ENCODE data around the gene CENPO. TPM values are rescaled to one million over a fixed set of nuclear protein-coding genes. Genes with fewer than 3 reads are reported as not detected.

Gene CENPO
- total RNA-seq, 2 experiments from 2014 or later: 53.6 to 59.2 TPM

GRCh38 chr2:24826773-24827145, 33.5 kb downstream of the CENPO start:
- intact Hi-C loops (cut with micrococcal nuclease; ENCODE audit: unreplicated experiment): loop anchor here (1.0 to 5.0 kb wide), 4 partner anchors 213 to 416 kb away; partner anchors contain the start of gene NCOA1
- ChIA-PET CTCF (ENCODE audit: unreplicated experiment) (interaction anchor here (1.6 kb wide), 1 partner anchor 303 kb away, joined by 3 read pairs; no protein-coding TSS in a partner anchor), POLR2A (interaction anchor here (0.6 to 0.7 kb wide), 2 partner anchors 16 to 372 kb away, joined by 3 read pairs; no protein-coding TSS in a partner anchor)
- Histone ChIP-seq H2AFZ (ENCODE audit: low read length) (no peak overlapping the region), H3K4me3 (ENCODE audit: low read depth, low read length, poor library complexity, severe bottlenecking) (no peak overlapping the region), H4K20me1 (ENCODE audit: insufficient read depth, low read length) (no peaks in the 10 kb centered on the region), H3K79me2 (ENCODE audit: insufficient read depth, low read depth, low read length) (no peaks in the 10 kb centered on the region), H3K4me2 (ENCODE audit: low read length) (peak overlapping the region; percentile 31; the same call in 1 of the 2 replicates), H3K9me2 (ENCODE audit: insufficient read depth, low read length) (no peaks in the 10 kb centered on the region), H3K36me3 (ENCODE audit: insufficient read depth, low read length) (peaks cover 67% of the 10 kb centered on the region), H3K27ac (ENCODE audit: low read depth, low read length, poor library complexity, severe bottlenecking) (peak overlapping the region; percentile 14), H3K4me1 (ENCODE audit: insufficient read depth, low read length, poor library complexity, severe bottlenecking) (peaks cover 20% of the 10 kb centered on the region), H3K9me3 (ENCODE audit: low read length) (no peaks in the 10 kb centered on the region)
- BruUV-seq (replicated peaks): no TSS peak
- TF ChIP-seq EZH2phosphoT487 (IDR thresholded peaks at IDR 0.05; ENCODE audit: borderline replicate concordance, low read depth, low read length) (no peak), CTCF (conservative IDR thresholded peaks at IDR 0.05; ENCODE audit: low read length) (no peak)
- no peak for DNase-seq (ENCODE audit: low spot score)

DNA sequence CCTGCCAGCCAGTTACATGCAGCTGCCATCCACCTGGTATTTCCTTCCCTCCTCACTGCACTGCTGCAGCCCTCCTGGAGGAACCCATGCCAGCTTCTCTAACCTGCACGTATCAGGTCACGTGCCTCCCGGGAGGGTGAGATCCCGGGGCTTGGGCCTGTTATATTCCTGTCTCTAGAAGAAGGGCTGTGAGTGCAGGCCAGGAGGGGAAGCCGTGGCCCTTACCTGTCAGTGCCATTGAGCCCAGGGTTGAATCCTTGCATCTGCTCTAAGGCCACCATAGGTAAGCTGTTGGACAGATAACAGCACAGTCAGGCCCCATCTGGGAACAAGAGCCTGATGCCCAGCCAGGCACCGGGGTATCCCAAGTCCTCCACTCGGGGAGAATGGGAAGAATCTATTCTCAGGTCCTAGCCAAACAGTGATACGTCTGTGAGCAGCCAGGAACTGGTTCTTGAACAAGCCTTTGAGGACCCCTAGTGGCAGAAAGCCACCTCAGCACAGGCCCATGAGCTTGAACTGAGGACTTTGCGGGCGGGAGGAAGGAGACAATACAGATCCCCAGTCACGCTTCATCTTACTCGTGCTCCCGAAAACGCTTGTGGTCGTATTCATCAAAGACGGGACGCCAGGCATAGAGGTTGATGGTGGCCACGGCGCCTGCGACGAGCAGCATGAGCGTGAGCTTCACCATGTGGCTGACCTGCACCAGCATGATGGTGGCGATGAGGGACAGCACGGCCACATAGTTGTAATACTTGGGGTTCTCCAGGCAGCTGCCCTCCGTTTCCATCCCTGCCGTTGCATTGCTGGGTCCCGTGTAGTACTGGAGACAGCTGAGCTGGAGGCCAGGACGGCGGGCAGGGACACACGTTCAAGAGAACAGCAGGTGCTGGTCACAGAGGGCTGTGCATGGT, 34.4 kb downstream of the CENPO start:
- intact Hi-C loops (cut with micrococcal nuclease; ENCODE audit: unreplicated experiment): loop anchor here (1.0 to 5.0 kb wide), 3 partner anchors 300 to 417 kb away; partner anchors contain the start of gene NCOA1
- Histone ChIP-seq H3K4me2 (ENCODE audit: low read length) (peak overlapping the region; percentile 15; the same call in 1 of the 2 replicates), H2AFZ (ENCODE audit: low read length) (no peak overlapping the region), H3K4me1 (ENCODE audit: insufficient read depth, low read length, poor library complexity, severe bottlenecking) (peaks cover 20% of the 10 kb centered on the region), H3K36me3 (ENCODE audit: insufficient read depth, low read length) (peaks cover 58% of the 10 kb centered on the region), H4K20me1 (ENCODE audit: insufficient read depth, low read length) (no peaks in the 10 kb centered on the region), H3K79me2 (ENCODE audit: insufficient read depth, low read depth, low read length) (no peaks in the 10 kb centered on the region), H3K9me2 (ENCODE audit: insufficient read depth, low read length) (no peaks in the 10 kb centered on the region), H3K27ac (ENCODE audit: low read depth, low read length, poor library complexity, severe bottlenecking) (peak overlapping the region; percentile 14), H3K9me3 (ENCODE audit: low read length) (no peaks in the 10 kb centered on the region), H3K4me3 (ENCODE audit: low read depth, low read length, poor library complexity, severe bottlenecking) (no peak overlapping the region)
- TF ChIP-seq CTCF (conservative IDR thresholded peaks at IDR 0.05; ENCODE audit: low read length) (peak; percentile 91), EZH2phosphoT487 (IDR thresholded peaks at IDR 0.05; ENCODE audit: borderline replicate concordance, low read depth, low read length) (no peak)
- POLR2A ChIA-PET: interaction anchor here (0.7 kb wide), 1 partner anchor 17 kb away, joined by 3 read pairs; no protein-coding TSS in a partner anchor
- no TSS peak for BruUV-seq (replicated peaks)
- CTCF ChIA-PET (ENCODE audit: unreplicated experiment): interaction anchor here (1.0 to 1.6 kb wide), 3 partner anchors 214 to 417 kb away, joined by 3 to 4 read pairs (median 4); no protein-coding TSS in a partner anchor
- peak; percentile 87 for DNase-seq (ENCODE audit: low spot score)
